Measurements from ENCODE around the gene LGALS14.

Gene LGALS14

GRCh38 chr19:39731685-39732084 is 27.4 kb downstream of the LGALS14 start:
- no peak for TF ChIP-seq POLR2A (IDR thresholded peaks at IDR 0.05; ENCODE audit: low read depth, low read length)
- no peak for TF ChIP-seq POLR2AphosphoS5 (IDR thresholded peaks at IDR 0.05; ENCODE audit: low read depth, low read length)
- no peak for TF ChIP-seq TAF1 (IDR thresholded peaks at IDR 0.05; ENCODE audit: borderline replicate concordance, low read depth, low read length)
- FAIRE-seq = no peak

GRCh38 chr19:39733841-39734240 is 29.6 kb downstream of the LGALS14 start:
- TF ChIP-seq POLR2A (IDR thresholded peaks at IDR 0.05; ENCODE audit: low read depth, low read length) (no peak), TAF1 (IDR thresholded peaks at IDR 0.05; ENCODE audit: borderline replicate concordance, low read depth, low read length) (no peak), POLR2AphosphoS5 (IDR thresholded peaks at IDR 0.05; ENCODE audit: low read depth, low read length) (no peak)
- no peak for FAIRE-seq
- no peak for DNase-seq (ENCODE audit: insufficient read length)

More at GRCh38 chr19:39731685-39732084, 27.4 kb downstream of the LGALS14 start:
- DNase-seq (ENCODE audit: insufficient read length) = no peak

- FAIRE-seq (peak; percentile 44), DNase-seq (ENCODE audit: insufficient read length) (no peak)
- TF ChIP-seq TAF1 (IDR thresholded peaks at IDR 0.05; ENCODE audit: borderline replicate concordance, low read depth, low read length) = no peak
- no peak for TF ChIP-seq POLR2A (IDR thresholded peaks at IDR 0.05; ENCODE audit: low read depth, low read length)
- no peak for TF ChIP-seq POLR2AphosphoS5 (IDR thresholded peaks at IDR 0.05; ENCODE audit: low read depth, low read length)
Measured at GRCh38 chr19:39735688-39736087, 31.4 kb downstream of the LGALS14 start.

GRCh38 chr19:39736088-39736487 is 31.8 kb downstream of the LGALS14 start:
- DNase-seq (ENCODE audit: insufficient read length) (no peak), FAIRE-seq (no peak)
- TF ChIP-seq TAF1 (IDR thresholded peaks at IDR 0.05; ENCODE audit: borderline replicate concordance, low read depth, low read length) (no peak), POLR2AphosphoS5 (IDR thresholded peaks at IDR 0.05; ENCODE audit: low read depth, low read length) (no peak), POLR2A (IDR thresholded peaks at IDR 0.05; ENCODE audit: low read depth, low read length) (no peak)

GRCh38 chr19:39737351-39737750 is 33.1 kb downstream of the LGALS14 start:
- TF ChIP-seq POLR2AphosphoS5 (IDR thresholded peaks at IDR 0.05; ENCODE audit: low read depth, low read length) (no peak), TAF1 (IDR thresholded peaks at IDR 0.05; ENCODE audit: borderline replicate concordance, low read depth, low read length) (no peak), POLR2A (IDR thresholded peaks at IDR 0.05; ENCODE audit: low read depth, low read length) (no peak)
- FAIRE-seq (no peak), DNase-seq (ENCODE audit: insufficient read length) (no peak)

GRCh38 chr19:39737891-39738290 is 33.6 kb downstream of the LGALS14 start, which contains the start of gene CLC:
Gene CLC (minus strand): TSS chr19:39738029. CDS start chr19:39737952, 77 bp downstream.
- DNase-seq (ENCODE audit: insufficient read length) (no peak), FAIRE-seq (no peak)
- TF ChIP-seq TAF1 (IDR thresholded peaks at IDR 0.05; ENCODE audit: borderline replicate concordance, low read depth, low read length) = no peak
- no peak for TF ChIP-seq POLR2A (IDR thresholded peaks at IDR 0.05; ENCODE audit: low read depth, low read length)
- no peak for TF ChIP-seq POLR2AphosphoS5 (IDR thresholded peaks at IDR 0.05; ENCODE audit: low read depth, low read length)

GRCh38 chr19:39738814-39739213 is 34.5 kb downstream of the LGALS14 start:
- DNase-seq (ENCODE audit: insufficient read length) (no peak), FAIRE-seq (peak; percentile 36)
- TF ChIP-seq POLR2AphosphoS5 (IDR thresholded peaks at IDR 0.05; ENCODE audit: low read depth, low read length) (no peak), POLR2A (IDR thresholded peaks at IDR 0.05; ENCODE audit: low read depth, low read length) (no peak), TAF1 (IDR thresholded peaks at IDR 0.05; ENCODE audit: borderline replicate concordance, low read depth, low read length) (no peak)

- DNase-seq (ENCODE audit: insufficient read length) = no peak
- peak; percentile 56 for FAIRE-seq
- no peak for TF ChIP-seq TAF1 (IDR thresholded peaks at IDR 0.05; ENCODE audit: borderline replicate concordance, low read depth, low read length)
- no peak for TF ChIP-seq POLR2A (IDR thresholded peaks at IDR 0.05; ENCODE audit: low read depth, low read length)
- TF ChIP-seq POLR2AphosphoS5 (IDR thresholded peaks at IDR 0.05; ENCODE audit: low read depth, low read length) = no peak
Measured at GRCh38 chr19:39740395-39740794, 36.1 kb downstream of the LGALS14 start.

- peak; percentile 86 for FAIRE-seq
- DNase-seq (ENCODE audit: insufficient read length) = no peak
- no peak for TF ChIP-seq POLR2A (IDR thresholded peaks at IDR 0.05; ENCODE audit: low read depth, low read length)
- TF ChIP-seq TAF1 (IDR thresholded peaks at IDR 0.05; ENCODE audit: borderline replicate concordance, low read depth, low read length) = no peak
- no peak for TF ChIP-seq POLR2AphosphoS5 (IDR thresholded peaks at IDR 0.05; ENCODE audit: low read depth, low read length)
Measured at GRCh38 chr19:39745643-39746042, 41.4 kb downstream of the LGALS14 start.

GRCh38 chr19:39746836-39747529 is 42.7 kb downstream of the LGALS14 start:
- no peak for DNase-seq (ENCODE audit: insufficient read length)
- TF ChIP-seq TAF1 (IDR thresholded peaks at IDR 0.05; ENCODE audit: borderline replicate concordance, low read depth, low read length) (no peak), POLR2A (IDR thresholded peaks at IDR 0.05; ENCODE audit: low read depth, low read length) (no peak), POLR2AphosphoS5 (IDR thresholded peaks at IDR 0.05; ENCODE audit: low read depth, low read length) (no peak)
- FAIRE-seq = no peak

- TF ChIP-seq TAF1 (IDR thresholded peaks at IDR 0.05; ENCODE audit: borderline replicate concordance, low read depth, low read length) = no peak
- TF ChIP-seq POLR2AphosphoS5 (IDR thresholded peaks at IDR 0.05; ENCODE audit: low read depth, low read length) = no peak
- no peak for TF ChIP-seq POLR2A (IDR thresholded peaks at IDR 0.05; ENCODE audit: low read depth, low read length)
- DNase-seq (ENCODE audit: insufficient read length) (no peak), FAIRE-seq (no peak)
Measured at GRCh38 chr19:39749981-39750380, 45.7 kb downstream of the LGALS14 start.

GRCh38 chr19:39752390-39752789 is 48.1 kb downstream of the LGALS14 start:
- FAIRE-seq (no peak), DNase-seq (ENCODE audit: insufficient read length) (no peak)
- TF ChIP-seq POLR2AphosphoS5 (IDR thresholded peaks at IDR 0.05; ENCODE audit: low read depth, low read length) = no peak
- no peak for TF ChIP-seq TAF1 (IDR thresholded peaks at IDR 0.05; ENCODE audit: borderline replicate concordance, low read depth, low read length)
- no peak for TF ChIP-seq POLR2A (IDR thresholded peaks at IDR 0.05; ENCODE audit: low read depth, low read length)
